ENCODE data around the gene ARFGAP1. TPM values are rescaled to one million over a fixed set of nuclear protein-coding genes. Genes with fewer than 3 reads are reported as not detected.

Gene ARFGAP1
- total and polyA plus RNA-seq, 10 of the 15 experiments (the other 5 are each of a cell fraction or from before 2014, with no cell fraction given) = 0.45 to 79.9 (median 30.8) TPM

DNA sequence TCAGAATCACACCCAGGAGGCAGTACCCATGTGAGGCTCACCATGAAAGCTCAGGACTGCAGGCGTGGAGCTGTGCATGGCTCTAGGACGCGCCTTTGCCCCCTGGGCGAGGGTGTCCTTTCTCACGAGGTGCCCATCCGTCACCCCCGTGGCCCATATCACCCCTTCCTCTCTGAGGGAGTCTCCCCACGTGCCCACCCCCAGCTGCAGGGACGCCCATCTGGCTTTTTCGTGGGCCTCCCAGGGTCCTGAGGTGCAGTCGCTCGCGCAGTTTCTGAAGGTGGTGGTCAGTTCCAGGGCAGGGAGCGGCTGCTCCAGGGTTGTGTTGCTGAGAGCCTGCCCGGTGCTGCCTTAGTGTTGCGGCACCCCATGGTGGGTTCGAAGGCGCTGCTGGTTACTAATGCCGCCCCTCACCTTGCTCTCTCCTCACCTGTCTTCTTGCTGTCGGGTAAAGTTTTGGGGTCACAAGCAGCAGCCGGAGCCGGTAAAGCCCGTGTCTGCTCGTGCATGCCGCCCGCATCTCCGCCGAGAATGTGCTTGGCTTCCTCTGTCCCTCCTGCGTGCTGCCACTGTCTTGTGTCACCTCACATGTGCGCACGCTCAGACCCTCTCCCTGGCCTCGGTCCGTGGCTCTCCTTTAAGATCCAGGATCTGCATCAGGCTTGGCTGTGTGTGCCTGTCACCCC is 10.9 kb downstream of the ARFGAP1 start:
- no peak overlapping the region for H3K9ac ChIP-seq (ENCODE audit: control insufficient read depth, insufficient read depth, low read length)
- SMC1A ChIA-PET (ENCODE audit: uncharacterized antibody, unreplicated experiment) = no interaction called here
- POLR2A ChIA-PET = no interaction called here
- ATAC-seq (no peak), FAIRE-seq (no peak), DNase-seq (ENCODE audit: low read depth, low spot score) (no peak)
- RAD21 ChIA-PET (ENCODE audit: unreplicated experiment) = no interaction called here
- H3K4me1 ChIP-seq (ENCODE audit: control insufficient read depth, insufficient read depth, low read length) = no peaks in the 10 kb centered on the region
- peaks cover 9 to 15% of the 10 kb centered on the region in 2 experiments for H3K36me3 ChIP-seq (ENCODE audit: control insufficient read depth in 2 of 2, insufficient read depth in 2 of 2, low read length in 1 of 2)
- H3K4me2 ChIP-seq (ENCODE audit: control insufficient read depth, insufficient read depth) = no peak overlapping the region
- no peak overlapping the region for H3K4me3 ChIP-seq
- intact Hi-C loops (cut with micrococcal nuclease; ENCODE audit: unreplicated experiment) (no loop called here), in situ Hi-C loops (cut with MboI) (no loop called here)
- H4K20me1 ChIP-seq (ENCODE audit: control insufficient read depth, insufficient read depth) = no peaks in the 10 kb centered on the region
- no peaks in the 10 kb centered on the region for H3K79me2 ChIP-seq (ENCODE audit: control insufficient read depth, insufficient read depth, low read length)
- no peaks in the 10 kb centered on the region for H3K27me3 ChIP-seq (replicated peaks in 1 of 2; ENCODE audit: control insufficient read depth in 2 of 2, insufficient read depth in 2 of 2, low read length in 1 of 2)
- no peaks in the 10 kb centered on the region for H3K9me3 ChIP-seq (replicated peaks; ENCODE audit: control insufficient read depth, insufficient read depth, low read length)
- no TSS peak for BruUV-seq (replicated peaks)
- TF ChIP-seq POLR2A (IDR thresholded peaks at IDR 0.05; ENCODE audit: low read depth, low read length) (peak; percentile 11; the same call in 1 of the 2 replicates), CHD4 (IDR thresholded peaks at IDR 0.05) (no peak)
- no peak overlapping the region for H3K27ac ChIP-seq (ENCODE audit: control insufficient read depth, insufficient read depth)
- 79% methylated on average over 31 of the region's 33 CpGs for WGBS (ENCODE audit: insufficient coverage, insufficient replicate concordance, low lambda C conversion rate, missing lambda C conversion rate)
- CTCF ChIA-PET = no interaction called here
- H2AFZ ChIP-seq (ENCODE audit: control insufficient read depth, low read depth, low read length) = no peak overlapping the region

DNA sequence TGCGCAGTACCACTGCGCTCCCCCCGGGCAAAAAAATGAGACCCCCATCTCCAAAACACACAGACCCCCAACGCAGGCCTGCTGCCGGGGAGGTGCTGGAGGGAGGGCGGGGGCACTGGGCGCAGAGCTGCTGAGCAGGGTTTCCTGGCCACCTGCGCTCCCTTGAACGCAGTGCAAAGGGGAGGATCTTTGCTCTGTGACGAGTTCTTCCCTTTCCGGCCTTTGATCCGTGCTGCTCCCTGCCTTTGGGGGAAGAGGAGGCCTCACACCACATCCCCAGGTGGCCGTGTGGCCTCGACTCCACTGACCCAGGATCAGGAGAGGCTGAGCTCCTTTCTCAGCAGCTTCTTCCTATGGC is 11.4 kb downstream of the ARFGAP1 start:
- CTCF ChIA-PET = no interaction called here
- Histone ChIP-seq H3K79me2 (ENCODE audit: control insufficient read depth, insufficient read depth, low read length) (no peaks in the 10 kb centered on the region), H3K36me3 (ENCODE audit: control insufficient read depth in 2 of 2, insufficient read depth in 2 of 2, low read length in 1 of 2) (peaks cover 6 to 19% of the 10 kb centered on the region in 2 experiments), H3K4me3 (no peak overlapping the region), H3K4me1 (ENCODE audit: control insufficient read depth, insufficient read depth, low read length) (no peaks in the 10 kb centered on the region), H3K27me3 (replicated peaks in 1 of 2; ENCODE audit: control insufficient read depth in 2 of 2, insufficient read depth in 2 of 2, low read length in 1 of 2) (no peaks in the 10 kb centered on the region), H4K20me1 (ENCODE audit: control insufficient read depth, insufficient read depth) (no peaks in the 10 kb centered on the region), H3K9ac (ENCODE audit: control insufficient read depth, insufficient read depth, low read length) (no peak overlapping the region), H3K4me2 (ENCODE audit: control insufficient read depth, insufficient read depth) (no peak overlapping the region), H3K27ac (ENCODE audit: control insufficient read depth, insufficient read depth) (no peak overlapping the region), H3K9me3 (replicated peaks; ENCODE audit: control insufficient read depth, insufficient read depth, low read length) (no peaks in the 10 kb centered on the region), H2AFZ (ENCODE audit: control insufficient read depth, low read depth, low read length) (no peak overlapping the region)
- DNase-seq (ENCODE audit: low read depth, low spot score) (no peak), ATAC-seq (no peak), FAIRE-seq (no peak)
- POLR2A ChIA-PET = no interaction called here
- peak; percentile 36 for TF ChIP-seq POLR2A (IDR thresholded peaks at IDR 0.05; ENCODE audit: low read depth, low read length)
- TF ChIP-seq, protein P1, sequence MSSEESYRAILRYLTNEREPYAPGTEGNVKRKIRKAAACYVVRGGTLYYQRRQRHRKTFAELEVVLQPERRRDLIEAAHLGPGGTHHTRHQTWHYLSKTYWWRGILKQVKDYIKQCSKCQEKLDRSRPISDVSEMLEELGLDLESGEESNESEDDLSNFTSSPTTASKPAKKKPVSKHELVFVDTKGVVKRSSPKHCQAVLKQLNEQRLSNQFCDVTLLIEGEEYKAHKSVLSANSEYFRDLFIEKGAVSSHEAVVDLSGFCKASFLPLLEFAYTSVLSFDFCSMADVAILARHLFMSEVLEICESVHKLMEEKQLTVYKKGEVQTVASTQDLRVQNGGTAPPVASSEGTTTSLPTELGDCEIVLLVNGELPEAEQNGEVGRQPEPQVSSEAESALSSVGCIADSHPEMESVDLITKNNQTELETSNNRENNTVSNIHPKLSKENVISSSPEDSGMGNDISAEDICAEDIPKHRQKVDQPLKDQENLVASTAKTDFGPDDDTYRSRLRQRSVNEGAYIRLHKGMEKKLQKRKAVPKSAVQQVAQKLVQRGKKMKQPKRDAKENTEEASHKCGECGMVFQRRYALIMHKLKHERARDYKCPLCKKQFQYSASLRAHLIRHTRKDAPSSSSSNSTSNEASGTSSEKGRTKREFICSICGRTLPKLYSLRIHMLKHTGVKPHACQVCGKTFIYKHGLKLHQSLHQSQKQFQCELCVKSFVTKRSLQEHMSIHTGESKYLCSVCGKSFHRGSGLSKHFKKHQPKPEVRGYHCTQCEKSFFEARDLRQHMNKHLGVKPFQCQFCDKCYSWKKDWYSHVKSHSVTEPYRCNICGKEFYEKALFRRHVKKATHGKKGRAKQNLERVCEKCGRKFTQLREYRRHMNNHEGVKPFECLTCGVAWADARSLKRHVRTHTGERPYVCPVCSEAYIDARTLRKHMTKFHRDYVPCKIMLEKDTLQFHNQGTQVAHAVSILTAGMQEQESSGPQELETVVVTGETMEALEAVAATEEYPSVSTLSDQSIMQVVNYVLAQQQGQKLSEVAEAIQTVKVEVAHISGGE (CRISPR knock-in tag; IDR thresholded peaks at IDR 0.05) = no peak
- no TSS peak for BruUV-seq (replicated peaks)
- RAD21 ChIA-PET (ENCODE audit: unreplicated experiment) = no interaction called here
- intact Hi-C loops (cut with micrococcal nuclease; ENCODE audit: unreplicated experiment) = no loop called here
- SMC1A ChIA-PET (ENCODE audit: uncharacterized antibody, unreplicated experiment) = no interaction called here
- WGBS (ENCODE audit: insufficient coverage, insufficient replicate concordance, low lambda C conversion rate, missing lambda C conversion rate) = 67% methylated on average over 14 of the region's 14 CpGs
- in situ Hi-C loops (cut with MboI) = no loop called here

All from GM12878 (cell line).